NB4 (cell line): ENCODE data around the gene GOLGB1.

Experiments
- MYC ChIP-seq: IDR thresholded peaks from 2 replicates; pipeline ENCODE4 v1.6.1; 2011; ENCODE audit warnings: low read depth, low read length
- TF ChIP-seq, protein P1 (sequence below): IDR thresholded peaks from one replicate; pipeline ENCODE4 v1.5.1; 2012; ENCODE audit warnings: low read depth, low read length

GRCh38 chr3:121719423-121719822, 30.1 kb downstream of the GOLGB1 start:
- TF ChIP-seq, protein P1, sequence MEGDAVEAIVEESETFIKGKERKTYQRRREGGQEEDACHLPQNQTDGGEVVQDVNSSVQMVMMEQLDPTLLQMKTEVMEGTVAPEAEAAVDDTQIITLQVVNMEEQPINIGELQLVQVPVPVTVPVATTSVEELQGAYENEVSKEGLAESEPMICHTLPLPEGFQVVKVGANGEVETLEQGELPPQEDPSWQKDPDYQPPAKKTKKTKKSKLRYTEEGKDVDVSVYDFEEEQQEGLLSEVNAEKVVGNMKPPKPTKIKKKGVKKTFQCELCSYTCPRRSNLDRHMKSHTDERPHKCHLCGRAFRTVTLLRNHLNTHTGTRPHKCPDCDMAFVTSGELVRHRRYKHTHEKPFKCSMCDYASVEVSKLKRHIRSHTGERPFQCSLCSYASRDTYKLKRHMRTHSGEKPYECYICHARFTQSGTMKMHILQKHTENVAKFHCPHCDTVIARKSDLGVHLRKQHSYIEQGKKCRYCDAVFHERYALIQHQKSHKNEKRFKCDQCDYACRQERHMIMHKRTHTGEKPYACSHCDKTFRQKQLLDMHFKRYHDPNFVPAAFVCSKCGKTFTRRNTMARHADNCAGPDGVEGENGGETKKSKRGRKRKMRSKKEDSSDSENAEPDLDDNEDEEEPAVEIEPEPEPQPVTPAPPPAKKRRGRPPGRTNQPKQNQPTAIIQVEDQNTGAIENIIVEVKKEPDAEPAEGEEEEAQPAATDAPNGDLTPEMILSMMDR, result no peak
- no peak for TF ChIP-seq MYC
